ENCODE measurements around the gene NEK9.

- TF ChIP-seq, protein P1, sequence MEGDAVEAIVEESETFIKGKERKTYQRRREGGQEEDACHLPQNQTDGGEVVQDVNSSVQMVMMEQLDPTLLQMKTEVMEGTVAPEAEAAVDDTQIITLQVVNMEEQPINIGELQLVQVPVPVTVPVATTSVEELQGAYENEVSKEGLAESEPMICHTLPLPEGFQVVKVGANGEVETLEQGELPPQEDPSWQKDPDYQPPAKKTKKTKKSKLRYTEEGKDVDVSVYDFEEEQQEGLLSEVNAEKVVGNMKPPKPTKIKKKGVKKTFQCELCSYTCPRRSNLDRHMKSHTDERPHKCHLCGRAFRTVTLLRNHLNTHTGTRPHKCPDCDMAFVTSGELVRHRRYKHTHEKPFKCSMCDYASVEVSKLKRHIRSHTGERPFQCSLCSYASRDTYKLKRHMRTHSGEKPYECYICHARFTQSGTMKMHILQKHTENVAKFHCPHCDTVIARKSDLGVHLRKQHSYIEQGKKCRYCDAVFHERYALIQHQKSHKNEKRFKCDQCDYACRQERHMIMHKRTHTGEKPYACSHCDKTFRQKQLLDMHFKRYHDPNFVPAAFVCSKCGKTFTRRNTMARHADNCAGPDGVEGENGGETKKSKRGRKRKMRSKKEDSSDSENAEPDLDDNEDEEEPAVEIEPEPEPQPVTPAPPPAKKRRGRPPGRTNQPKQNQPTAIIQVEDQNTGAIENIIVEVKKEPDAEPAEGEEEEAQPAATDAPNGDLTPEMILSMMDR (conservative IDR thresholded peaks at IDR 0.05; ENCODE audit: low read depth, low read length), result no peak
- TF ChIP-seq EZH2phosphoT487 (IDR thresholded peaks at IDR 0.05; ENCODE audit: borderline replicate concordance, low read length) (no peak), EZH2 (IDR thresholded peaks at IDR 0.05; ENCODE audit: low read length, unreplicated experiment) (no peak)
Measured at GRCh38 chr14:75168586-75169335, 41.9 kb upstream of the NEK9 start.
